ENCODE data around the gene TMTC3.

GRCh38 chr12:88092771-88093170, 49.3 kb upstream of the TMTC3 start:
- TF ChIP-seq HDAC2 (IDR thresholded peaks at IDR 0.05) (no peak), POLR2A (IDR thresholded peaks at IDR 0.05; ENCODE audit: low read length) (no peak), MAFK (IDR thresholded peaks at IDR 0.05; ENCODE audit: partially characterized antibody) (no peak), EP300 (IDR thresholded peaks at IDR 0.05) (no peak), NFE2L2 (conservative IDR thresholded peaks at IDR 0.05; ENCODE audit: low read length) (no peak), REST (IDR thresholded peaks at IDR 0.05) (no peak), RFX5 (IDR thresholded peaks at IDR 0.05) (no peak), MYC (IDR thresholded peaks at IDR 0.05; ENCODE audit: borderline replicate concordance, low read length) (no peak)
- TF ChIP-seq, protein P1, sequence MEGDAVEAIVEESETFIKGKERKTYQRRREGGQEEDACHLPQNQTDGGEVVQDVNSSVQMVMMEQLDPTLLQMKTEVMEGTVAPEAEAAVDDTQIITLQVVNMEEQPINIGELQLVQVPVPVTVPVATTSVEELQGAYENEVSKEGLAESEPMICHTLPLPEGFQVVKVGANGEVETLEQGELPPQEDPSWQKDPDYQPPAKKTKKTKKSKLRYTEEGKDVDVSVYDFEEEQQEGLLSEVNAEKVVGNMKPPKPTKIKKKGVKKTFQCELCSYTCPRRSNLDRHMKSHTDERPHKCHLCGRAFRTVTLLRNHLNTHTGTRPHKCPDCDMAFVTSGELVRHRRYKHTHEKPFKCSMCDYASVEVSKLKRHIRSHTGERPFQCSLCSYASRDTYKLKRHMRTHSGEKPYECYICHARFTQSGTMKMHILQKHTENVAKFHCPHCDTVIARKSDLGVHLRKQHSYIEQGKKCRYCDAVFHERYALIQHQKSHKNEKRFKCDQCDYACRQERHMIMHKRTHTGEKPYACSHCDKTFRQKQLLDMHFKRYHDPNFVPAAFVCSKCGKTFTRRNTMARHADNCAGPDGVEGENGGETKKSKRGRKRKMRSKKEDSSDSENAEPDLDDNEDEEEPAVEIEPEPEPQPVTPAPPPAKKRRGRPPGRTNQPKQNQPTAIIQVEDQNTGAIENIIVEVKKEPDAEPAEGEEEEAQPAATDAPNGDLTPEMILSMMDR (IDR thresholded peaks at IDR 0.05), result no peak

Data from A549 (cell line).